HepG2 (cell line): ENCODE measurements around the gene GPR6.

ENCODE experiments used
- CREM ChIP-seq, 2 experiments: sonication (generic) in 1 of 2; formaldehyde crosslinking in 1 of 2; IDR thresholded peaks; 2 replicates each; pipeline versions ENCODE4 v1.4.0 to v1.6.1; 2016 to 2020; ENCODE audit warnings: antibody characterized with exemption in 1 of 2, mild to moderate bottlenecking in 1 of 2, missing genetic modification reagents in 1 of 2
- MXI1 ChIP-seq: IDR thresholded peaks from 3 replicates; pipeline ENCODE4 v1.6.1; 2012; ENCODE audit warnings: low read depth, low read length, inconsistent platforms, borderline replicate concordance
- POLR2A ChIP-seq, 2 experiments: IDR thresholded peaks; 2 replicates each; pipeline ENCODE4 v1.6.1; 2011; ENCODE audit warnings: low read depth in 2 of 2, low read length in 2 of 2, mild to moderate bottlenecking in 1 of 2, moderate library complexity in 1 of 2; ENCODE audit not compliant: insufficient read depth in 1 of 2
- POLR2AphosphoS5 ChIP-seq: IDR thresholded peaks from 2 replicates; pipeline ENCODE4 v1.6.1; 2012; ENCODE audit warnings: low read depth, low read length
- SSRP1 ChIP-seq: IDR thresholded peaks from 2 replicates; pipeline ENCODE4 v1.6.1; 2016; ENCODE audit warnings: control low read depth
- TOE1 ChIP-seq: sonication (generic); formaldehyde crosslinking; IDR thresholded peaks from 2 replicates; pipeline ENCODE4 v1.4.0; 2020; ENCODE audit warnings: mild to moderate bottlenecking, missing genetic modification reagents
- USF2 ChIP-seq, 2 experiments: sonication (generic) in 1 of 2; formaldehyde crosslinking in 1 of 2; IDR thresholded peaks; 2 replicates each; pipeline versions ENCODE4 v1.5.1 to v1.6.1; 2011 to 2020; ENCODE audit warnings: borderline replicate concordance in 1 of 2, low read depth in 1 of 2, low read length in 1 of 2, mild to moderate bottlenecking in 1 of 2, missing genetic modification reagents in 1 of 2, moderate library complexity in 1 of 2
- TF ChIP-seq, protein P1 (sequence below): sonication (generic); formaldehyde crosslinking; IDR thresholded peaks from 2 replicates; pipeline ENCODE4 v1.4.0; 2020; ENCODE audit warnings: mild to moderate bottlenecking, missing genetic modification reagents
- TF ChIP-seq, protein P2 (sequence below): sonication (generic); formaldehyde crosslinking; IDR thresholded peaks from 2 replicates; pipeline ENCODE4 v1.9.0; 2022; ENCODE audit warnings: low read depth, missing genetic modification reagents
- TF ChIP-seq, protein P3 (sequence below): sonication (generic); IDR thresholded peaks from 2 replicates; pipeline ENCODE4 v1.6.1; 2016; ENCODE audit warnings: low read depth, borderline replicate concordance
- TF ChIP-seq, protein P4 (sequence below): sonication (generic); formaldehyde crosslinking; IDR thresholded peaks from 2 replicates; pipeline ENCODE4 v1.5.0; 2020; ENCODE audit warnings: mild to moderate bottlenecking, missing genetic modification reagents, moderate library complexity

DNA sequence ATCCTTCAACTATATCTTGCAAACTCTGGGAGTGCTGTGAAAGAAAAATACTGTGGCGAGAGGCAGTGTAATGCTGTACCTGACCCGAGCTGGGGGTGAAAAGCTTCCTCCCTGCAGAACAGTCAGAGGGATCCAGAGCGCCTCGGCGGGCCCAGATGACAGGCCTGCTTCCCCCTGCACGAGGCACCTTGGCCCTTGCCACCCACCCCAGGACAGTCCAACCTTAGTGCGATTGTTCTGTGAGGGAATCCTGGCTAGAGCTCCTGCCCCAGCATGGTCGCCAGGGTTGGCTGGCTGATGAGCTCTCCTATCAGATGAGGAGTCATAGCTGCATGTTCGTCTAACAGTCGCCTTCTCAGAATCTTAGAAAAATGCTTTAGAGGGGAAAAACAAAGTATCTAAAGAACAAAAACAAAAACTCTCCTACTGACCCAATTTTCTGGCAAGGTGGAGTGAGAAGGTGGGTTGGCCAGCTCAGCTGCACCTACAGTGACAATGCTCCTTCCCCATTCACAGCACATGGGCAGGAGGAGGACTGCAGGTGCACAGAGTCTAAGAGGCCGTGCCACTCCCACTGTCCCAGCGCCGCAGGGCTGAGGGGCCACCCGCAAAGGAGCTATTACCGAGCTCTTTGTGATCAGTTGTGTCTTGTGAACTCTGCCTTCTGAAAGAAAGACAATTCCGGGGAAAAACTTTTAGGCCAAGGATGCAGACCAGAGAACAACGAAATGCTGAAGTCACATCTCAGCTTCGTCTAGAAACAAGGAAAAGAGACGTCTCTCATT is 28.6 kb upstream of the GPR6 start:
- TF ChIP-seq, protein P1, sequence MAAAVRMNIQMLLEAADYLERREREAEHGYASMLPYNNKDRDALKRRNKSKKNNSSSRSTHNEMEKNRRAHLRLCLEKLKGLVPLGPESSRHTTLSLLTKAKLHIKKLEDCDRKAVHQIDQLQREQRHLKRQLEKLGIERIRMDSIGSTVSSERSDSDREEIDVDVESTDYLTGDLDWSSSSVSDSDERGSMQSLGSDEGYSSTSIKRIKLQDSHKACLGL (CRISPR knock-in tag): no peak
- TF ChIP-seq, protein P2, sequence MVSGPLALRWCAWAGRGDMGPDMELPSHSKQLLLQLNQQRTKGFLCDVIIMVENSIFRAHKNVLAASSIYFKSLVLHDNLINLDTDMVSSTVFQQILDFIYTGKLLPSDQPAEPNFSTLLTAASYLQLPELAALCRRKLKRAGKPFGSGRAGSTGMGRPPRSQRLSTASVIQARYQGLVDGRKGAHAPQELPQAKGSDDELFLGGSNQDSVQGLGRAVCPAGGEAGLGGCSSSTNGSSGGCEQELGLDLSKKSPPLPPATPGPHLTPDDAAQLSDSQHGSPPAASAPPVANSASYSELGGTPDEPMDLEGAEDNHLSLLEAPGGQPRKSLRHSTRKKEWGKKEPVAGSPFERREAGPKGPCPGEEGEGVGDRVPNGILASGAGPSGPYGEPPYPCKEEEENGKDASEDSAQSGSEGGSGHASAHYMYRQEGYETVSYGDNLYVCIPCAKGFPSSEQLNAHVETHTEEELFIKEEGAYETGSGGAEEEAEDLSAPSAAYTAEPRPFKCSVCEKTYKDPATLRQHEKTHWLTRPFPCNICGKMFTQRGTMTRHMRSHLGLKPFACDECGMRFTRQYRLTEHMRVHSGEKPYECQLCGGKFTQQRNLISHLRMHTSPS (CRISPR knock-in tag): no peak
- no peak for TF ChIP-seq USF2 (IDR thresholded peaks at IDR 0.05; ENCODE audit: low read depth, low read length)
- TF ChIP-seq USF2 (CRISPR knock-in tag; IDR thresholded peaks at IDR 0.05; ENCODE audit: borderline replicate concordance): no peak
- TF ChIP-seq SSRP1 (CRISPR knock-in tag): no peak
- TF ChIP-seq TOE1 (CRISPR knock-in tag): no peak
- TF ChIP-seq POLR2AphosphoS5: no peak
- TF ChIP-seq MXI1: no peak
- TF ChIP-seq, protein P3, sequence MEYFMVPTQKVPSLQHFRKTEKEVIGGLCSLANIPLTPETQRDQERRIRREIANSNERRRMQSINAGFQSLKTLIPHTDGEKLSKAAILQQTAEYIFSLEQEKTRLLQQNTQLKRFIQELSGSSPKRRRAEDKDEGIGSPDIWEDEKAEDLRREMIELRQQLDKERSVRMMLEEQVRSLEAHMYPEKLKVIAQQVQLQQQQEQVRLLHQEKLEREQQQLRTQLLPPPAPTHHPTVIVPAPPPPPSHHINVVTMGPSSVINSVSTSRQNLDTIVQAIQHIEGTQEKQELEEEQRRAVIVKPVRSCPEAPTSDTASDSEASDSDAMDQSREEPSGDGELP: no peak
- TF ChIP-seq POLR2A (IDR thresholded peaks at IDR 0.05; ENCODE audit: insufficient read depth in 1 of 2, low read depth in 2 of 2, low read length in 2 of 2): no peak
- TF ChIP-seq, protein P4, sequence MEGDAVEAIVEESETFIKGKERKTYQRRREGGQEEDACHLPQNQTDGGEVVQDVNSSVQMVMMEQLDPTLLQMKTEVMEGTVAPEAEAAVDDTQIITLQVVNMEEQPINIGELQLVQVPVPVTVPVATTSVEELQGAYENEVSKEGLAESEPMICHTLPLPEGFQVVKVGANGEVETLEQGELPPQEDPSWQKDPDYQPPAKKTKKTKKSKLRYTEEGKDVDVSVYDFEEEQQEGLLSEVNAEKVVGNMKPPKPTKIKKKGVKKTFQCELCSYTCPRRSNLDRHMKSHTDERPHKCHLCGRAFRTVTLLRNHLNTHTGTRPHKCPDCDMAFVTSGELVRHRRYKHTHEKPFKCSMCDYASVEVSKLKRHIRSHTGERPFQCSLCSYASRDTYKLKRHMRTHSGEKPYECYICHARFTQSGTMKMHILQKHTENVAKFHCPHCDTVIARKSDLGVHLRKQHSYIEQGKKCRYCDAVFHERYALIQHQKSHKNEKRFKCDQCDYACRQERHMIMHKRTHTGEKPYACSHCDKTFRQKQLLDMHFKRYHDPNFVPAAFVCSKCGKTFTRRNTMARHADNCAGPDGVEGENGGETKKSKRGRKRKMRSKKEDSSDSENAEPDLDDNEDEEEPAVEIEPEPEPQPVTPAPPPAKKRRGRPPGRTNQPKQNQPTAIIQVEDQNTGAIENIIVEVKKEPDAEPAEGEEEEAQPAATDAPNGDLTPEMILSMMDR (CRISPR knock-in tag): no peak
- no peak for TF ChIP-seq CREM (IDR thresholded peaks at IDR 0.05)
- TF ChIP-seq CREM (CRISPR knock-in tag; IDR thresholded peaks at IDR 0.05): no peak
